ENCODE data around the gene CCDC158.

The CCDC158 gene

GRCh38 chr4:76280488-76281441 lies 140.2 kb downstream of the CCDC158 start:
- DNase-seq (ENCODE audit: low spot score), result no peak

- no peak for DNase-seq (ENCODE audit: low spot score)
Observed at GRCh38 chr4:76279462-76279861, 141.5 kb downstream of the CCDC158 start.

GRCh38 chr4:76278583-76278982 lies 142.4 kb downstream of the CCDC158 start:
- DNase-seq (ENCODE audit: low spot score), result no peak

GRCh38 chr4:76277667-76278066 lies 143.3 kb downstream of the CCDC158 start:
- DNase-seq (ENCODE audit: low spot score), result no peak

GRCh38 chr4:76276813-76277212 lies 144.1 kb downstream of the CCDC158 start:
- no peak for DNase-seq (ENCODE audit: low spot score)

- DNase-seq (ENCODE audit: low spot score), result no peak
Observed at GRCh38 chr4:76275486-76276124, 145.3 kb downstream of the CCDC158 start.

- DNase-seq (ENCODE audit: low spot score), result no peak
Observed at GRCh38 chr4:76272999-76273398, 147.9 kb downstream of the CCDC158 start.

GRCh38 chr4:76272582-76272981 lies 148.4 kb downstream of the CCDC158 start:
- no peak for DNase-seq (ENCODE audit: low spot score)

GRCh38 chr4:76272073-76272472 lies 148.9 kb downstream of the CCDC158 start:
- DNase-seq (ENCODE audit: low spot score), result no peak

- DNase-seq (ENCODE audit: low spot score), result no peak
Observed at GRCh38 chr4:76271248-76271647, 149.7 kb downstream of the CCDC158 start.

GRCh38 chr4:76270244-76271175 lies 150.4 kb downstream of the CCDC158 start:
- DNase-seq (ENCODE audit: low spot score), result no peak

- no peak for DNase-seq (ENCODE audit: low spot score)
Observed at GRCh38 chr4:76267811-76268210, 153.1 kb downstream of the CCDC158 start.

GRCh38 chr4:76266627-76267026 lies 154.3 kb downstream of the CCDC158 start:
- DNase-seq (ENCODE audit: low spot score), result no peak

- no peak for DNase-seq (ENCODE audit: low spot score)
Observed at GRCh38 chr4:76265631-76266218, 155.2 kb downstream of the CCDC158 start.

Data from left forelimb (tissue), 1 donor.